Fibroblast of lung (primary cell): ENCODE data around the gene AGPAT4. TPM values are rescaled to one million over a fixed set of nuclear protein-coding genes. Genes with fewer than 3 reads are reported as not detected.

ENCODE experiments used
- DNase-seq, 2 donors: peaks; one replicate each; pipeline versions ENCODE4 v3.0.0 to v3.0.0-alpha.2; 2010; ENCODE audit warnings: low read depth in 2 of 2
- H2AFZ ChIP-seq: 2 replicates; pipeline ENCODE4 v1.5.1; 2012; ENCODE audit warnings: low read length, control low read depth, inconsistent platforms
- H3K27ac ChIP-seq: 2 replicates; pipeline ENCODE4 v1.5.1; 2011; ENCODE audit warnings: low read length, control low read depth; ENCODE audit not compliant: insufficient read depth
- H3K27me3 ChIP-seq: 2 replicates; pipeline ENCODE4 v1.5.1; 2011; ENCODE audit warnings: mild to moderate bottlenecking, low read length; ENCODE audit not compliant: control insufficient read depth, insufficient read depth
- H3K36me3 ChIP-seq: 2 replicates; pipeline ENCODE4 v1.5.1; 2011; ENCODE audit warnings: low read length; ENCODE audit not compliant: control insufficient read depth, insufficient read depth
- H3K4me1 ChIP-seq: 2 replicates; pipeline ENCODE4 v1.5.1; 2011; ENCODE audit warnings: low read length; ENCODE audit not compliant: control insufficient read depth, insufficient read depth; ENCODE audit errors: extremely low read depth
- H3K4me2 ChIP-seq: 2 replicates; pipeline ENCODE4 v1.5.1; 2011; ENCODE audit warnings: low read length, control low read depth; ENCODE audit not compliant: insufficient read depth; ENCODE audit errors: extremely low read depth
- H3K4me3 ChIP-seq, 4 experiments: fragments of 200-600 bp in 1 of 4; sonication (generic) in 1 of 4; replicated peaks in 1 of 4; 2 replicates each; pipeline ENCODE4 v1.5.1; 2011 to 2016; ENCODE audit warnings: low read length in 4 of 4, low read depth in 3 of 4, mild to moderate bottlenecking in 3 of 4, control low read depth in 2 of 4, inconsistent platforms in 1 of 4, mixed read lengths in 1 of 4; ENCODE audit not compliant: insufficient read depth in 1 of 4; ENCODE audit errors: control extremely low read depth in 1 of 4
- H3K79me2 ChIP-seq: 2 replicates; pipeline ENCODE4 v1.5.1; 2012; ENCODE audit warnings: mild to moderate bottlenecking, low read length, inconsistent platforms; ENCODE audit not compliant: control insufficient read depth, insufficient read depth
- H3K9ac ChIP-seq: 2 replicates; pipeline ENCODE4 v1.5.1; 2011; ENCODE audit warnings: mild to moderate bottlenecking, low read length, control low read depth; ENCODE audit not compliant: insufficient read depth
- H3K9me3 ChIP-seq: 2 replicates; pipeline ENCODE4 v1.5.1; 2012; ENCODE audit warnings: low read depth, low read length; ENCODE audit not compliant: control insufficient read depth, insufficient read depth
- H4K20me1 ChIP-seq: 2 replicates; pipeline ENCODE4 v1.5.1; 2011; ENCODE audit warnings: low read length; ENCODE audit not compliant: control insufficient read depth, insufficient read depth; ENCODE audit errors: extremely low read depth
- CTCF ChIP-seq, 2 donors: IDR thresholded peaks in 1 of 2; conservative IDR thresholded peaks in 1 of 2; 1 replicate in 1 of 2; 2 replicates in 1 of 2; pipeline ENCODE4 v1.5.1; 2011 to 2012; ENCODE audit warnings: low read length in 2 of 2, control low read depth in 1 of 2, inconsistent platforms in 1 of 2, low read depth in 1 of 2, mild to moderate bottlenecking in 1 of 2
- EZH2 ChIP-seq: IDR thresholded peaks from 2 replicates; pipeline ENCODE4 v1.5.1; 2012; ENCODE audit warnings: low read length, control low read depth, mild to moderate bottlenecking; ENCODE audit errors: missing control alignments
- polyA minus RNA-seq: library from RNA; depleted of rRNA, polyadenylated mRNA; stranded (reverse); fragments of >200 nt; gene quantifications from 2 replicates; pipeline ENCODE4 v1.2.3, GENCODE V29; 2011; ENCODE audit warnings: low replicate concordance
- polyA plus RNA-seq, 2 donors: library from polyadenylated mRNA; depleted of rRNA in 1 of 2; stranded (reverse) in 1 of 2; unstranded in 1 of 2; fragments of >200 nt; gene quantifications; 2 replicates each; pipeline ENCODE4 v1.2.1, GENCODE V29; 2011 to 2012; ENCODE audit warnings: missing spikeins in 1 of 2
- total RNA-seq: library from RNA; depleted of rRNA; stranded (reverse); fragments of >200 nt; gene quantifications from 2 replicates; pipeline ENCODE4 v1.2.1, GENCODE V29; 2014

The AGPAT4 gene
- total RNA-seq (6.9 and 8.4 TPM in 2 replicates), polyA plus RNA-seq (4.7 and 5.0 TPM in 2 replicates), polyA minus RNA-seq (2.6 and 2.8 TPM in 2 replicates)
- 3.0 and 3.9 TPM in 2 replicates for polyA plus RNA-seq (2012)

- Histone ChIP-seq H3K27ac (peak within 1 kb of the TSS; percentile 82), H3K9ac (peak within 1 kb of the TSS; percentile 82), H4K20me1 (no peaks in the 10 kb centered on the region), H3K36me3 (no peaks in the 10 kb centered on the region), H3K4me3 (peak within 1 kb of the TSS; percentile 58 to 94 (median 78)), H2AFZ (peak within 1 kb of the TSS; percentile 93), H3K79me2 (peaks cover 9% of the 10 kb centered on the region), H3K27me3 (no peaks in the 10 kb centered on the region), H3K4me2 (peak within 1 kb of the TSS; percentile 97), H3K4me1 (peaks cover 2% of the 10 kb centered on the region), H3K9me3 (no peaks in the 10 kb centered on the region)
- TF ChIP-seq CTCF (conservative IDR thresholded peaks at IDR 0.05 in 1 of 2, IDR thresholded peaks at IDR 0.05 in 1 of 2; ENCODE audit: low read depth in 1 of 2, low read length in 2 of 2) (no peak), EZH2 (no peak)
- DNase-seq, result peak; percentile 98 to 99
Observed at GRCh38 chr6:161273752-161274487, at the start of gene AGPAT4. AGPAT4 (minus strand) TSS chr6:161274061; CDS start chr6:161232213, 41,848 bp downstream.

- TF ChIP-seq CTCF (conservative IDR thresholded peaks at IDR 0.05 in 1 of 2, IDR thresholded peaks at IDR 0.05 in 1 of 2; ENCODE audit: low read depth in 1 of 2, low read length in 2 of 2), result no peak
- TF ChIP-seq EZH2, result no peak
- Histone ChIP-seq H3K4me2 (no peak overlapping the region), H3K79me2 (no peaks in the 10 kb centered on the region), H3K9ac (no peak overlapping the region), H3K9me3 (no peaks in the 10 kb centered on the region), H3K27me3 (no peaks in the 10 kb centered on the region), H3K36me3 (no peaks in the 10 kb centered on the region), H4K20me1 (no peaks in the 10 kb centered on the region), H2AFZ (no peak overlapping the region), H3K4me3 (no peak overlapping the region), H3K27ac (no peak overlapping the region), H3K4me1 (no peaks in the 10 kb centered on the region)
- DNase-seq, result no peak
Observed at GRCh38 chr6:161319231-161319630, 45.4 kb upstream of the AGPAT4 start.

- TF ChIP-seq CTCF (conservative IDR thresholded peaks at IDR 0.05 in 1 of 2, IDR thresholded peaks at IDR 0.05 in 1 of 2; ENCODE audit: low read depth in 1 of 2, low read length in 2 of 2) (no peak), EZH2 (no peak)
- no peak overlapping the region for H3K4me2 ChIP-seq
- H3K4me1 ChIP-seq, result no peaks in the 10 kb centered on the region
Observed at GRCh38 chr6:161318456-161318855, 44.6 kb upstream of the AGPAT4 start.

More at GRCh38 chr6:161318456-161318855, 44.6 kb upstream of the AGPAT4 start:
- Histone ChIP-seq H3K9me3 (no peaks in the 10 kb centered on the region), H2AFZ (no peak overlapping the region), H3K36me3 (no peaks in the 10 kb centered on the region), H3K4me3 (no peak overlapping the region), H3K9ac (no peak overlapping the region), H4K20me1 (no peaks in the 10 kb centered on the region), H3K27ac (no peak overlapping the region), H3K27me3 (no peaks in the 10 kb centered on the region), H3K79me2 (no peaks in the 10 kb centered on the region)
- DNase-seq, result no peak
